ENCODE results near the gene PHETA2.

- no peak for TF ChIP-seq ZNF124 (CRISPR knock-in tag; IDR thresholded peaks at IDR 0.05)
- TF ChIP-seq SMAD1 (CRISPR knock-in tag; IDR thresholded peaks at IDR 0.05; ENCODE audit: borderline replicate concordance, low read depth) = no peak
- no peak for TF ChIP-seq NFYB (CRISPR knock-in tag; IDR thresholded peaks at IDR 0.05)
- TF ChIP-seq POLR2AphosphoS5 (IDR thresholded peaks at IDR 0.05; ENCODE audit: low read depth, low read length) = no peak
- no peak for TF ChIP-seq ZNF780A (CRISPR knock-in tag; IDR thresholded peaks at IDR 0.05)
- no peak for TF ChIP-seq MAX (IDR thresholded peaks at IDR 0.05)
- TF ChIP-seq CTCF (CRISPR knock-in tag; IDR thresholded peaks at IDR 0.05) = no peak
Observed at GRCh38 chr22:42039271-42039670, 34.8 kb upstream of the PHETA2 start.
